ENCODE data around the gene GATA2.

DNA sequence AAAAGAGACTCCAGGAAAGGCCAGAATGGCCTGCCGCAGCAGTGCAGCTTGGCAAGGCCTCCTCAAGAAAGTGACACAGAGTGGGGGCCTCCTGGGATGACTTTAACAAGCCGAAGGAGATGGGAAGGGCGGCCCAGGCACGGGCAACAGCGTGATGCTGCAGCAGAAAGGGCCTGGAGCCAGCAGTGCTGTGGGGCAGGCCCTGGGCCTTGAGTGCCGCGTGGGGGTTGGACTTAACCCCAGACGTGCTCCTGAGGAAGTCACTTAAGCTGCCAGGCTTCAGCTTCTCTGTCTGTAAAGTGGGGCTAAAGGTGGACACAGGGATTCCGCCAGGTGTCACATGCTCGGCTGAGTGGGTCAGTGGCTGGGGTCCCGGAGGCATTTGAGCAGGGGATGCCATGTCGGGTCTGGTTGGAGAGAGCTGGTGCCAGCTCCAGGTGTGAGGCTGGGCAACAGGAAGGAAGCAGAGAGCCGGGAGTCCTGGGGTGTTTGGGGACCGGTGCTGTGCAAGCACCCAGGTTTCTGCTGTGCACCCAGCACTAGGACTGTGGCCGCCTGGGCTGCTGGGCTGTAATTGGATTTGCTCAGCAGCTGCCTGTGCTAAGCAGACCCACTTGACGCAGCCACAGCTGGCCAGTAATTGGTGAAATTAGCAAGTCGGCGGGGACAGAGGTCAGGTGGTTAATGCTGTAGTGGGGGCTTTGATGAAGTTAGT is 34.1 kb downstream of the GATA2 start:
- TF ChIP-seq CTCF (IDR thresholded peaks at IDR 0.05), result no peak
- TF ChIP-seq EZH2 (IDR thresholded peaks at IDR 0.05; ENCODE audit: borderline replicate concordance, insufficient read depth, low read depth, low read length, poor library complexity, severe bottlenecking), result no peak

Data from B cell (primary cell).